ENCODE data around the gene TMIGD1.

GRCh38 chr17:30366536-30366935 lies 32.7 kb upstream of the TMIGD1 start:
- no peak for TF ChIP-seq FOXA3 (CRISPR knock-in tag; IDR thresholded peaks at IDR 0.05)
- no peak for TF ChIP-seq TAF1 (CRISPR knock-in tag; IDR thresholded peaks at IDR 0.05)
- TF ChIP-seq ZNF253 (CRISPR knock-in tag; IDR thresholded peaks at IDR 0.05; ENCODE audit: borderline replicate concordance): no peak
- TF ChIP-seq SUZ12 (IDR thresholded peaks at IDR 0.05; ENCODE audit: low read depth, low read length): no peak
- TF ChIP-seq, protein P1, sequence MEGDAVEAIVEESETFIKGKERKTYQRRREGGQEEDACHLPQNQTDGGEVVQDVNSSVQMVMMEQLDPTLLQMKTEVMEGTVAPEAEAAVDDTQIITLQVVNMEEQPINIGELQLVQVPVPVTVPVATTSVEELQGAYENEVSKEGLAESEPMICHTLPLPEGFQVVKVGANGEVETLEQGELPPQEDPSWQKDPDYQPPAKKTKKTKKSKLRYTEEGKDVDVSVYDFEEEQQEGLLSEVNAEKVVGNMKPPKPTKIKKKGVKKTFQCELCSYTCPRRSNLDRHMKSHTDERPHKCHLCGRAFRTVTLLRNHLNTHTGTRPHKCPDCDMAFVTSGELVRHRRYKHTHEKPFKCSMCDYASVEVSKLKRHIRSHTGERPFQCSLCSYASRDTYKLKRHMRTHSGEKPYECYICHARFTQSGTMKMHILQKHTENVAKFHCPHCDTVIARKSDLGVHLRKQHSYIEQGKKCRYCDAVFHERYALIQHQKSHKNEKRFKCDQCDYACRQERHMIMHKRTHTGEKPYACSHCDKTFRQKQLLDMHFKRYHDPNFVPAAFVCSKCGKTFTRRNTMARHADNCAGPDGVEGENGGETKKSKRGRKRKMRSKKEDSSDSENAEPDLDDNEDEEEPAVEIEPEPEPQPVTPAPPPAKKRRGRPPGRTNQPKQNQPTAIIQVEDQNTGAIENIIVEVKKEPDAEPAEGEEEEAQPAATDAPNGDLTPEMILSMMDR (CRISPR knock-in tag; IDR thresholded peaks at IDR 0.05): no peak
- TF ChIP-seq KDM3A (CRISPR knock-in tag; IDR thresholded peaks at IDR 0.05; ENCODE audit: low read depth): no peak
- no peak for TF ChIP-seq IKZF1 (IDR thresholded peaks at IDR 0.05)
- no peak for TF ChIP-seq ZBTB49 (CRISPR knock-in tag; IDR thresholded peaks at IDR 0.05; ENCODE audit: borderline replicate concordance)
